H9 (cell line): ENCODE results near the gene ADH5. TPM values are rescaled to one million over a fixed set of nuclear protein-coding genes. Genes with fewer than 3 reads are reported as not detected.

Source experiments
- DNase-seq: peaks from one replicate; pipeline ENCODE4 v3.0.0-alpha.2; 2017
- H2AFZ ChIP-seq: one replicate; pipeline ENCODE4 v1.6.1; 2013; ENCODE audit warnings: mild to moderate bottlenecking, low read length, control low read depth, moderate library complexity
- H2AK5ac ChIP-seq: 2 replicates; pipeline ENCODE4 v1.6.1; 2013; ENCODE audit warnings: low read length, control low read depth, mixed read lengths; ENCODE audit not compliant: insufficient read length
- H2BK120ac ChIP-seq: one replicate; pipeline ENCODE4 v1.6.1; 2013; ENCODE audit warnings: low read depth, mild to moderate bottlenecking, low read length, control low read depth, inconsistent platforms; ENCODE audit not compliant: poor library complexity, severe bottlenecking
- H2BK12ac ChIP-seq: 2 replicates; pipeline ENCODE4 v1.6.1; 2013; ENCODE audit warnings: low read length, control low read depth, mixed read lengths, low read depth; ENCODE audit not compliant: insufficient read length
- H2BK15ac ChIP-seq: 2 replicates; pipeline ENCODE4 v1.6.1; 2013; ENCODE audit warnings: low read depth, low read length, control low read depth
- H2BK20ac ChIP-seq: one replicate; pipeline ENCODE4 v1.6.1; 2013; ENCODE audit warnings: low read depth, mild to moderate bottlenecking, low read length, control low read depth, inconsistent platforms; ENCODE audit not compliant: poor library complexity, severe bottlenecking
- H2BK5ac ChIP-seq: 2 replicates; pipeline ENCODE4 v1.6.1; 2013; ENCODE audit warnings: low read length, control low read depth, mixed read lengths; ENCODE audit not compliant: insufficient read length
- H3K14ac ChIP-seq: 2 replicates; pipeline ENCODE4 v1.6.1; 2013; ENCODE audit warnings: low read length, control low read depth; ENCODE audit not compliant: insufficient read depth
- H3K18ac ChIP-seq: 2 replicates; pipeline ENCODE4 v1.6.1; 2013; ENCODE audit warnings: low read depth, mild to moderate bottlenecking, mixed read lengths, low read length, control low read depth; ENCODE audit not compliant: insufficient read length
- H3K23ac ChIP-seq: 2 replicates; pipeline ENCODE4 v1.6.1; 2013; ENCODE audit warnings: low read length, control low read depth, mixed read lengths, low read depth; ENCODE audit not compliant: insufficient read length
- H3K23me2 ChIP-seq: 2 replicates; pipeline ENCODE4 v1.6.1; 2013; ENCODE audit warnings: low read depth, mild to moderate bottlenecking, mixed read lengths, low read length, control low read depth; ENCODE audit not compliant: insufficient read length, poor library complexity, severe bottlenecking
- H3K27ac ChIP-seq: 2 replicates; pipeline ENCODE4 v1.5.1; 2013; ENCODE audit warnings: low read length, control low read depth, mixed read lengths, low read depth; ENCODE audit not compliant: insufficient read length
- H3K27me3 ChIP-seq: 2 replicates; pipeline ENCODE4 v1.6.1; 2013; ENCODE audit warnings: low read length, control low read depth, inconsistent platforms; ENCODE audit not compliant: insufficient read depth
- H3K4ac ChIP-seq: 2 replicates; pipeline ENCODE4 v1.6.1; 2013; ENCODE audit warnings: low read depth, mild to moderate bottlenecking, control low read depth, inconsistent platforms, low read length, moderate library complexity
- H3K4me1 ChIP-seq: 2 replicates; pipeline ENCODE4 v1.6.1; 2013; ENCODE audit warnings: low read length, control low read depth, inconsistent platforms; ENCODE audit not compliant: insufficient read depth
- H3K4me2 ChIP-seq: 2 replicates; pipeline ENCODE4 v1.6.1; 2013; ENCODE audit warnings: low read length, control low read depth, mixed read lengths; ENCODE audit not compliant: insufficient read length, insufficient read depth
- H3K56ac ChIP-seq: 2 replicates; pipeline ENCODE4 v1.6.1; 2013; ENCODE audit warnings: low read depth, mild to moderate bottlenecking, mixed read lengths, low read length, control low read depth; ENCODE audit not compliant: insufficient read length
- H3K79me1 ChIP-seq: 2 replicates; pipeline ENCODE4 v1.6.1; 2013; ENCODE audit warnings: low read depth, mild to moderate bottlenecking, moderate library complexity, low read length, control low read depth, inconsistent platforms; ENCODE audit not compliant: insufficient read depth, poor library complexity, severe bottlenecking
- H3K79me2 ChIP-seq: 2 replicates; pipeline ENCODE4 v1.6.1; 2013; ENCODE audit warnings: low read length, control low read depth, inconsistent platforms; ENCODE audit not compliant: insufficient read depth
- H3K9ac ChIP-seq: 2 replicates; pipeline ENCODE4 v1.6.1; 2013; ENCODE audit warnings: low read length, control low read depth, mixed read lengths; ENCODE audit not compliant: insufficient read length; ENCODE audit errors: extremely low read depth
- H3K9me3 ChIP-seq: one replicate; pipeline ENCODE4 v1.6.1; 2013; ENCODE audit warnings: low read depth, low read length, inconsistent platforms; ENCODE audit not compliant: control insufficient read depth
- H3T11ph ChIP-seq: one replicate; pipeline ENCODE4 v1.6.1; 2013; ENCODE audit warnings: mild to moderate bottlenecking, low read length, control low read depth, inconsistent platforms
- H4K20me1 ChIP-seq: one replicate; pipeline ENCODE4 v1.6.1; 2013; ENCODE audit not compliant: control insufficient read depth, insufficient read length, insufficient read depth
- H4K5ac ChIP-seq: 2 replicates; pipeline ENCODE4 v1.6.1; 2013; ENCODE audit warnings: low read depth, mild to moderate bottlenecking, mixed read lengths, low read length, control low read depth; ENCODE audit not compliant: insufficient read length
- H4K8ac ChIP-seq: replicated peaks from 2 replicates; pipeline ENCODE4 v1.6.1; 2013; ENCODE audit warnings: low read length, control low read depth, mixed read lengths, low read depth; ENCODE audit not compliant: insufficient read length
- H4K91ac ChIP-seq: 2 replicates; pipeline ENCODE4 v1.6.1; 2013; ENCODE audit warnings: low read depth, mild to moderate bottlenecking, moderate library complexity, mixed read lengths, low read length, control low read depth; ENCODE audit not compliant: insufficient read length
- H3K27ac Mint-ChIP-seq, 3 experiments: 2 replicates in 2 of 3; 3 replicates in 1 of 3; pipeline ENCODE4 v1.8.0; 2020 to 2021; ENCODE audit warnings: mixed read lengths in 3 of 3, mild to moderate bottlenecking in 1 of 3, moderate library complexity in 1 of 3
- H3K27me3 Mint-ChIP-seq: 2 replicates; pipeline ENCODE4 v1.8.0; 2021; ENCODE audit warnings: low read depth, mild to moderate bottlenecking, moderate library complexity, mixed read lengths
- H3K36me3 Mint-ChIP-seq, 3 experiments: 2 replicates in 2 of 3; 3 replicates in 1 of 3; pipeline ENCODE4 v1.8.0; 2020 to 2021; ENCODE audit warnings: low read depth in 3 of 3, mixed read lengths in 3 of 3; ENCODE audit not compliant: insufficient read depth in 1 of 3
- H3K4me1 Mint-ChIP-seq, 2 experiments: 2 replicates each; pipeline ENCODE4 v1.8.0; 2020; ENCODE audit warnings: mixed read lengths in 2 of 2
- H3K4me3 Mint-ChIP-seq, 2 experiments: 2 replicates in 1 of 2; 3 replicates in 1 of 2; pipeline ENCODE4 v1.8.0; 2020 to 2021; ENCODE audit warnings: mild to moderate bottlenecking in 2 of 2, mixed read lengths in 2 of 2, moderate library complexity in 1 of 2
- H3K9me3 Mint-ChIP-seq, 2 experiments: 2 replicates in 1 of 2; 3 replicates in 1 of 2; pipeline ENCODE4 v1.8.0; 2020; ENCODE audit warnings: mild to moderate bottlenecking in 2 of 2, mixed read lengths in 2 of 2, moderate library complexity in 1 of 2
- CTCF ChIP-seq: fragments of 200-600 bp; sonication (generic); conservative IDR thresholded peaks from 3 replicates; pipeline ENCODE4 v1.8.0; 2021; ENCODE audit warnings: antibody characterized with exemption, mild to moderate bottlenecking
- total RNA-seq: library from RNA; stranded (reverse); gene quantifications from 2 replicates; pipeline ENCODE4 v1.2.1, GENCODE V29; 2021

ADH5 gene
- total RNA-seq, 1 experiment from 2014 or later = 284 TPM

GRCh38 chr4:99052902-99053301 lies 35.7 kb downstream of the ADH5 start:
- Histone ChIP-seq H3K9ac (no peak overlapping the region), H2AFZ (no peak overlapping the region), H2BK15ac (no peak overlapping the region), H4K8ac (no peak overlapping the region), H3K27me3 (no peaks in the 10 kb centered on the region), H4K20me1 (no peaks in the 10 kb centered on the region), H3K4me1 (no peaks in the 10 kb centered on the region), H3K4me2 (no peak overlapping the region), H2BK20ac (no peak overlapping the region), H3K4ac (no peak overlapping the region), H3K18ac (no peak overlapping the region), H3K79me1 (peaks cover 5% of the 10 kb centered on the region), H3K56ac (no peak overlapping the region), H3K9me3 (no peaks in the 10 kb centered on the region), H3K27ac (no peak overlapping the region), H3K14ac (no peak overlapping the region), H4K91ac (no peak overlapping the region), H4K5ac (no peak overlapping the region), H3K23me2 (no peaks in the 10 kb centered on the region), H2BK12ac (no peak overlapping the region), H3K23ac (no peak overlapping the region), H2BK5ac (no peak overlapping the region), H2AK5ac (no peak overlapping the region), H3K79me2 (no peaks in the 10 kb centered on the region), H3T11ph (no peak overlapping the region), H2BK120ac (no peak overlapping the region)
- H3K27ac Mint-ChIP-seq = peak overlapping the region in 1 of 3 experiments; percentile 11; a peak in 1 of 7 replicates
- H3K4me3 Mint-ChIP-seq = no peak overlapping the region
- TF ChIP-seq CTCF = no peak
- no peaks in the 10 kb centered on the region for H3K27me3 Mint-ChIP-seq
- H3K36me3 Mint-ChIP-seq = peaks cover 54 to 72% (median 67%) of the 10 kb centered on the region in 3 experiments
- no peaks in the 10 kb centered on the region for H3K9me3 Mint-ChIP-seq
- DNase-seq = no peak
- H3K4me1 Mint-ChIP-seq = peaks cover 4 to 6% of the 10 kb centered on the region in 2 experiments
